ENCODE measurements around the gene CLEC16A. TPM values are rescaled to one million over a fixed set of nuclear protein-coding genes. Genes with fewer than 3 reads are reported as not detected.

Gene CLEC16A
- total and polyA plus RNA-seq, 8 donors: 17.6 to 38.6 (median 21.6) TPM

- DNase-seq (no peak), ATAC-seq (no peak)
- Histone ChIP-seq H3K4me1 (no peaks in the 10 kb centered on the region), H3K27ac (no peak overlapping the region), H3K9me3 (no peaks in the 10 kb centered on the region), H3K36me3 (peaks cover 0 to 82% of the 10 kb centered on the region in 2 donors), H3K4me3 (no peak overlapping the region), H3K27me3 (no peaks in the 10 kb centered on the region)
- no peak for TF ChIP-seq CTCF (IDR thresholded peaks at IDR 0.05)
- intact Hi-C loops (cut with DNase I): no loop called here
Observed at GRCh38 chr16:11039726-11040125, 95.4 kb downstream of the CLEC16A start.

- TF ChIP-seq CTCF (IDR thresholded peaks at IDR 0.05): no peak
- H3K27ac ChIP-seq: no peak overlapping the region
- intact Hi-C loops (cut with DNase I): no loop called here
- H3K9me3 ChIP-seq: no peaks in the 10 kb centered on the region
- H3K4me1 ChIP-seq: no peaks in the 10 kb centered on the region
- H3K36me3 ChIP-seq: peaks cover 0 to 82% of the 10 kb centered on the region in 2 donors
- no peaks in the 10 kb centered on the region for H3K27me3 ChIP-seq
- no peak overlapping the region for H3K4me3 ChIP-seq
- DNase-seq (no peak), ATAC-seq (no peak)
Observed at GRCh38 chr16:11042191-11042590, 97.8 kb downstream of the CLEC16A start.

- H3K27me3 ChIP-seq: no peaks in the 10 kb centered on the region
- no peak for TF ChIP-seq CTCF (IDR thresholded peaks at IDR 0.05)
- no peaks in the 10 kb centered on the region for H3K9me3 ChIP-seq
- H3K4me3 ChIP-seq: no peak overlapping the region
- intact Hi-C loops (cut with DNase I): no loop called here
- H3K4me1 ChIP-seq: peaks cover 6 to 20% of the 10 kb centered on the region in 2 donors
- H3K27ac ChIP-seq: peak overlapping the region in 1 of 2 donors; percentile 23
- H3K36me3 ChIP-seq: peaks cover 0 to 90% of the 10 kb centered on the region in 2 donors
- DNase-seq: no peak
- ATAC-seq: no peak
Observed at GRCh38 chr16:11045441-11045840, 101.1 kb downstream of the CLEC16A start.

GRCh38 chr16:11045846-11046245 lies 101.5 kb downstream of the CLEC16A start:
- Histone ChIP-seq H3K4me3 (no peak overlapping the region), H3K36me3 (peaks cover 0 to 87% of the 10 kb centered on the region in 2 donors), H3K4me1 (peaks cover 6 to 22% of the 10 kb centered on the region in 2 donors), H3K27me3 (no peaks in the 10 kb centered on the region), H3K9me3 (no peaks in the 10 kb centered on the region), H3K27ac (peak overlapping the region in 1 of 2 donors; percentile 23)
- no peak for TF ChIP-seq CTCF (IDR thresholded peaks at IDR 0.05)
- intact Hi-C loops (cut with DNase I): no loop called here
- DNase-seq (no peak), ATAC-seq (no peak)

GRCh38 chr16:11046382-11046931 lies 102.1 kb downstream of the CLEC16A start:
- Histone ChIP-seq H3K27me3 (no peaks in the 10 kb centered on the region), H3K9me3 (no peaks in the 10 kb centered on the region), H3K27ac (peak overlapping the region in 1 of 2 donors; percentile 23), H3K4me1 (peaks cover 6 to 27% of the 10 kb centered on the region in 2 donors), H3K4me3 (no peak overlapping the region), H3K36me3 (peaks cover 0 to 86% of the 10 kb centered on the region in 2 donors)
- no peak for TF ChIP-seq CTCF (IDR thresholded peaks at IDR 0.05)
- intact Hi-C loops (cut with DNase I): no loop called here
- ATAC-seq (no peak), DNase-seq (no peak)
